ENCODE measurements around the gene P2RX2.
A peak's percentile ranks its signal among the peaks of the same experiment; 100 is the strongest.

The P2RX2 gene

DNA sequence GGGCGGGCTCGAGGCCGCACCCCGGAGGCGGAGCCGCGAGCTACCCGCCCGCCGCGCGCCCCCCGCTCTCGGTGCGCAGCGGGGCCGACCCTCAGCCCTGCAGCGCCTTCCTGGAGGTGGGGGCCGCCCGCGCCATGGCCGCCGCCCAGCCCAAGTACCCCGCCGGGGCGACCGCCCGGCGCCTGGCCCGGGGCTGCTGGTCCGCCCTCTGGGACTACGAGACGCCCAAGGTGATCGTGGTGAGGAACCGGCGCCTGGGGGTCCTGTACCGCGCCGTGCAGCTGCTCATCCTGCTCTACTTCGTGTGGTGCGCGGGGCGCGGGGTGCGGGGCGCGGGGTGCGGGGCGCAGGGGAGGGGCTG is at the start of gene P2RX2:
Gene P2RX2 (plus strand): TSS at position 94 of the 361 bp plus-strand sequence. CDS start 41 bp downstream, at position 135.
- H3K9me3 Mint-ChIP-seq = peaks cover 8 to 9% of the 10 kb centered on the region in 2 donors
- DNase-seq (no peak), ATAC-seq (no peak)
- peaks cover 54% of the 10 kb centered on the region for H3K27me3 Mint-ChIP-seq
- peak within 1 kb of the TSS in 1 of 2 donors; percentile 95 for H3K27ac Mint-ChIP-seq
- H3K4me1 Mint-ChIP-seq = peaks cover 28% of the 10 kb centered on the region
- H3K4me3 Mint-ChIP-seq = peak within 1 kb of the TSS; percentile 33 to 62

DNA sequence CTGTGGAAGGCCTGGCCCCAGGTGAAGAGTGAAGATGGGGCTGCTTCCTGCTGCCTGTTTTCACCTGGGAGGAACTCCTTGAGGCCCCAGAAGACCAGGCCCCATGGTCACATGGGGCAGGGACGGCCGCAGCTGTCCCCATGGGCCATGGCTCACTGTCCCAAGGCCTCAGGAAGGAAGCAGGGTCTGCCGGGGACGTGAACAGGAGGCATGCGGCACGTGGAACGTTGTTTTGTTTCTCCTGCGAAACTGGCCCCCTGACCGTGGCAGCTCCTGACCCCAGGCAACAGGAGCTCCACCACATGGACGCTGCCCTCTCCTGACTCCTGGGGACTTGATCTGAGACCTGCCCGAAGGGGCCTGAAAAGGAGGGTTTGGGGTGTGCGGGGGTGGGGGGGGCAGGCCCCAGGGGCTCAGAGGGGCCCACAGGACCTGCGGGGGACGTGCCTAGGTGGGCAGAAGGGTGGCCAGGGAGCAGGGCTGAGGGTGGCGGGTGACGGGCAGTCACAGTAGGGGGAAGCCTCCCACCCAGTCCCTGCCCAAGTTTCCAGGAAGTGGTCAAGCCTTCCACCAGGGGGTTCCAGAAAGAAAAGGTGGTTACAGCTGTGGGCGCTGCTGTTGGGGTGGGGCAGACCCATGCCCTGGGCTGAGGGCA is 49.6 kb upstream of the P2RX2 start:
- Mint-ChIP-seq H3K4me1 (peaks cover 7% of the 10 kb centered on the region), H3K27me3 (no peaks in the 10 kb centered on the region), H3K9me3 (no peaks in the 10 kb centered on the region), H3K4me3 (no peak overlapping the region), H3K27ac (peak overlapping the region; percentile 54 to 65)
- DNase-seq = no peak
- ATAC-seq = no peak

DNA sequence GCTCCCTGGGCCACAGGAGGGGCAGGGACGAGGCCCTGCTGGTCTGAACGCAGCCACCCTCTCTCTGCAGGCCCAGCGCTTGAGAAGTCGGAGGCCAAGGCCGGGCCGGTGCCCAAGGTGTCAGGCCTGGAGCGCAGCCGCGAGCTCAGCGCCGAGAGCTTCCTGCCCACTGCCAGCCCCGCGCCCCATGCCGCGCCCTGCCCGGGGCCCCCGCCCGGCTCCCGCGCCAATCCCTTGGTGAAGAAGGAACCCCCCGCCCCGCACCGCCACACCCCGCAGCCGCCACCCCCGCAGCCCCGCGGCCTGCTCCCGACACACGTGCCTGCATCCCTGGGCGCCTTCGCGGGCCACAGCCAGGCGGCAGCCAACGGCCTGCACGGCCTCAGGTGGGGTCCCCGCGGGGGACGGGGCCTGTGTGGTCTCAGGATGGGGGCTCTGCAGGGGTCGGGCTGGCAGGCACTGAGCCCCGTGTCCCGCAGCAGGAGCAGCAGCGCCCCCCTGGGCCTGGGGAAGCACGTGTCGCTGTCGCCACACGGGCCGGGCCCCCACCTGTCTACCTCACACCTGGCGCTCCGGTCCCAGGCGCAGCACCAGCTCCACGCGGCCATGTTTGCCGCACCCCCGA is 48.6 kb upstream of the P2RX2 start:
- no peak for DNase-seq
- H3K4me3 Mint-ChIP-seq = no peak overlapping the region
- no peaks in the 10 kb centered on the region for H3K27me3 Mint-ChIP-seq
- peak; percentile 19 for ATAC-seq
- H3K4me1 Mint-ChIP-seq = peaks cover 7% of the 10 kb centered on the region
- H3K9me3 Mint-ChIP-seq = no peaks in the 10 kb centered on the region
- H3K27ac Mint-ChIP-seq = no peak overlapping the region

DNA sequence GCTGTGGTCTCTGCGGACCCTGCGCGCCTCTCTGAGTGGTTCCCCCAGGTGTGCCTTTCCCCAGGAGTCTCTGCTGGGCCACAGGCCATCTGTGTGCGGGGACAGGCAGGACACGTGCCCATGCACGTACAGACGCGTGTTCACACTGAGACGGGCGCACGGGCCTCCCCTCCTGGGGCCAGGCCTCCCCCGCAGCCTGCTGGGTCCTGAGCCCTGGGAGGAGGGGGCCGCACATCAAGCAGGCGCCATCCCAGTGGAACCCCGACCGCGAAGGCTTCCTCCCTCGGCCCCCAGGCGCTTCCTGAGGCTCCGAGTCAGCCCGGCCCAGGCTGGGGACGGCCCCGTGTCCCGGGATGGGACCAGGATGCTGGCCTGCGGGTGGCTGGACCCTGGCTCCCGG is 47.9 kb upstream of the P2RX2 start:
- Mint-ChIP-seq H3K9me3 (no peaks in the 10 kb centered on the region), H3K27ac (no peak overlapping the region), H3K4me1 (peaks cover 7% of the 10 kb centered on the region), H3K27me3 (no peaks in the 10 kb centered on the region), H3K4me3 (no peak overlapping the region)
- DNase-seq (no peak), ATAC-seq (peak; percentile 14)

- no peaks in the 10 kb centered on the region for H3K9me3 Mint-ChIP-seq
- H3K27ac Mint-ChIP-seq = no peak overlapping the region
- no peak for DNase-seq
- ATAC-seq = no peak
- H3K4me1 Mint-ChIP-seq = peaks cover 7% of the 10 kb centered on the region
- H3K27me3 Mint-ChIP-seq = no peaks in the 10 kb centered on the region
- no peak overlapping the region for H3K4me3 Mint-ChIP-seq
Observed at GRCh38 chr12:132571051-132571450, 47.5 kb upstream of the P2RX2 start.

DNA sequence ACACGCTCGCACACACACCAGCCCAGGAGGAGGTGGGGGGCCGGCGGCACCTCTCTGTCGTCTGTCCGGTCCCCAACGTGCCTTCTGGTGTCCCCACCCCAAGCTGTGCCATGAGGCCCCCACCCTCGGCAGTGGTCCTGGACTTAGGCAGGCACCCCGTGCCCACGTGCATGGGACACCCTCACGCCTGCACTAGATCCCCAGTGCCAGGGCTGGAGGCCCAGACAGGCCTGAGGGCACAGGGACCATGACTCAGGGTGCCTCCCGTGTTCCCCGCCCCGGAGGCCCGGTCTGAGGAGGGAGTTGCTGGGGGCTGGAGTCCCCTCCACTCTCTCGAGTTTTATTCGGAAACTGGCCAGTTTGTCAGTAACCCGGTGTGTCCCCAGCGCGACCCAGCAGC is 47.0 kb upstream of the P2RX2 start:
- DNase-seq (no peak), ATAC-seq (peak; percentile 27)
- H3K27ac Mint-ChIP-seq = no peak overlapping the region
- H3K4me3 Mint-ChIP-seq = no peak overlapping the region
- H3K4me1 Mint-ChIP-seq = peaks cover 7% of the 10 kb centered on the region
- no peaks in the 10 kb centered on the region for H3K27me3 Mint-ChIP-seq
- H3K9me3 Mint-ChIP-seq = no peaks in the 10 kb centered on the region

DNA sequence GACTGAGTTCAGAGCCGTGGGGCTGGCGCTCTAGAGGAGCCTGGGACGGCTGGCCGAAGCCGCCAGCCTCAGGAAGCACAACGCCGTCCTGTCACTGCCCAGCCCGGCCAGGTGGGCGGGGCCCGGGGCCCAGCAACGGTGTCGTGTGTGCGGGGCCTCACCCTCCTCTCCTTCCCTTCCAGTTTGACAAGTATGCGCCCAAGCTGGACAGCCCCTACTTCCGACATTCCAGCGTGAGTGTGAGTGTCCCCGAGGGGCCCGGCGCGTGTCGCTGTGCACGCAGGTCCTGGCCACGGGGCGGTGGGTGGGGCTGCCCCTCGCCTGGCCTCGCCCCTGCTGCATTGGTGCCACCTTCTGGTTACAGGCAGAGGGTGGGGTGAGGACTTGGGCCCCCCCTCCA is 46.5 kb upstream of the P2RX2 start:
- Mint-ChIP-seq H3K4me3 (no peak overlapping the region), H3K9me3 (no peaks in the 10 kb centered on the region), H3K27ac (no peak overlapping the region), H3K4me1 (peaks cover 7% of the 10 kb centered on the region), H3K27me3 (no peaks in the 10 kb centered on the region)
- no peak for ATAC-seq
- no peak for DNase-seq

DNA sequence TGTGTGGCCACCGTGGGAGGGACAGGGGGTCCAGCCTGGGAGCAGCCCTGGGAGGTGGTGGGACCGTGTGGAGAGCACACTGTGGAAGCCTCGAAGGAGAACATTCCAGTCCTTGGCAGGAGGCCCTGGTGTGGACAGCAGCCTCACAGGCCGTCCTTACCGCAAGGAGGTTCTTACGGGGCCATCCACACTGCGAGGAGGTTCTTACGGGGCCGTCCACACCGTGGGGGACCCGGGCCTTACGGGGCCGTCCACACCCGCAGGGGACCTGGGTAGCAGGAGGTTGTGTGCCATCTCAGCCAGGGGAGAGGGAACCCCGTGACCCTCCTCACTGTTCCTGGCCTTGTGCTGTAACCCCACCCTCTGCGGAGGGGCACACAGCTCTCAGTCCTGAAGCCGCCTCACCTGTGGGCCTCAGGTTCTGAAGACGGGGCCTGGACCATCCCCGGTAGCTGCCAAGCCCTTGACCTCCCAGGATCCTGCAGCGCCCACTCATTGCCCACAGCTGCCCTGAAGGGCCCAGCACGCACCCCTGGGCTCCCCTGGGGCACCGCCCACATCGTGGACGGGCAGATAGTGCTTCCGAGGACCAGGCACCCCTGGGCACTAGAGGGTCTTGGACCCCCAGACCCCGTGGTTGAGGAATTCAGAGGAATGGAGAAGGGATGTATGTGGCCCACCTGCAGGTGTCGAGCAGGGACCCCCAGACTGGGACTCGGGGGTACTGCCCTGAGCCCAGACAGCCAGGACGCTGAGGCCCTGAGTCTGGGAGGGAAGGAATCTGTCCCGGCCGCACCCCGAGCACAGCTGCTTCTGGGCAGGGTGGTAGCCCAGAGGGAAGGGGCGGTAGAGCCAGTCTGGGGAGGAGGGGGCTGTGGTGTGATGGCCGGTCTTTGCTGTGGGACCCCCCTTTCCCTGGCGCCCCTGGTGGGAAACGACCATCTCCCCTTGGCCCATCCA is 45.5 kb upstream of the P2RX2 start:
- H3K4me1 Mint-ChIP-seq = peaks cover 7% of the 10 kb centered on the region
- H3K27ac Mint-ChIP-seq = no peak overlapping the region
- H3K4me3 Mint-ChIP-seq = no peak overlapping the region
- H3K27me3 Mint-ChIP-seq = no peaks in the 10 kb centered on the region
- ATAC-seq (no peak), DNase-seq (no peak)
- H3K9me3 Mint-ChIP-seq = no peaks in the 10 kb centered on the region

DNA sequence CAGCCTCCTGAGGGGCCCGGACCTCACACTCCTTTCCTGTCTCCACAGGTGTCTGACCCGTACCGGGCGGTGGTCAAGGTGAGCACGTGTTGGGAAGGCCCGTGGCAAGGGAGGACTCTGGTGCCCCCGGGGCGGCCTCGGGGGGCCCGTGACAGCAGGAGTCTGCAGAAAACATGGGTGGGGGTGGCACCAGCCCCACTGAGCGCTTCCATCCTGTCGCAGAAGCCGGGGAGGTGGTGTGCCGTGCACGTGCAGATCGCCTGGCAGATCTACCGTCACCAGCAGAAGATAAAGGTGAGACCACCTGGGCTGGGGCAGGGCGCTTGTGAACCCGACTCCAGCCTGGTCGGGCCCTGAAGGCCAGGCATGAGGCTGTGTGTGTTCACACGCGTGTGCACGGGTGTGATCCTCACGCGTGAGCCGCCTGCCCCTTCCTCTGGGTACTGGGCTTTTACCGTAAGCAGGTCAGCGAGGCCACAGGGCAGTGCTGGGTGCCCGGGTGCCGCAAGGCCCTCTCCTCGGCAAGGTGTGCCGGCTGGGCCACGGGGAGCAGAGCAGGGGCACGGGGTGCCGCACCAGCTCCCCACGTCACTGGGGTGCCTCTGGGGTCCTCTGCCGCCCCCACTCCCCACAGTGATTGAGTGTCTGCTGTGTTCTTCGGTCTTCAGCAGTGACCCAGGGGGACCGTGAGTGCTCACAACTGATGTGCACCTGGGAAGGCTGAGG is 44.1 kb upstream of the P2RX2 start:
- DNase-seq (no peak), ATAC-seq (peak; percentile 21)
- Mint-ChIP-seq H3K4me3 (no peak overlapping the region), H3K27me3 (no peaks in the 10 kb centered on the region), H3K9me3 (no peaks in the 10 kb centered on the region), H3K4me1 (no peaks in the 10 kb centered on the region), H3K27ac (no peak overlapping the region)

DNA sequence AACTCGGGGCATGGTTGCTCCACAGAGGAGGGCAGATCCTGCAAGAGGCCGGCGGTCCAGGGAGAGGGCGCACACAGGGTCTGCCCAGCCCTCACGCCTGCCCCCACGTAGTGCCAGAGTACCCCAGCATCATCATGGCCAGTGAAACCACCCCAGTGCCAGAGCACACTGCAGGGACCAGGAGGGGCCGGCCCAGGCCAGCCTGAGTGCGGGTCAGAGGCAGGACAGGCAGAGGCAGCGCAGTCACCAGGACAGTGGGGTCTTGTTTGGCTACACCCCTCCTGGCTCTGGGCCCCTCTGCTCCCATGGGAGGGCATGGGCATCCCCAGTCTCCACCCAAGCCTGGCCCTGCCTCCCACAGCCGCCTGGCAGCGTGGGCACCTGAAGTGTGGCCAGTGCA is 42.9 kb upstream of the P2RX2 start:
- ATAC-seq = no peak
- Mint-ChIP-seq H3K27me3 (no peaks in the 10 kb centered on the region), H3K4me3 (no peak overlapping the region), H3K4me1 (no peaks in the 10 kb centered on the region), H3K9me3 (no peaks in the 10 kb centered on the region), H3K27ac (no peak overlapping the region)
- DNase-seq = no peak

DNA sequence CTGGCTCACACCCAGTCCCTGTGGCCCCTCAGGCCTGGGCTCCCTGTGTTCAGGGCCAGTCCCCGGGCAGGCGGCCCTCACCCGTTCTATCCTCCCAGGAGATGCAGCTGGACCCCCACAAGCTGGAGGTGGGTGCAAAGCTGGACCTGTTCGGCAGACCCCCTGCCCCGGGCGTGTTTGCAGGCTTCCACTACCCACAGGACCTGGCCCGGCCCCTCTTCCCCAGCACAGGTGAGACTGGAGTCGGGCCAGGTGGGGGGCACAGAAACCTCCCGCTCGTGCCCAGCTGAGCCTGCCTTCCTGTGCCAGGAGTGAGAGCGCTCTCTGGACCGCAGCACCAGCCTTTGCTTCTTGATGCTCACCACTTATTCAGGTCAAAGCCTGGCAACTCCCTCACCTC is 41.9 kb upstream of the P2RX2 start:
- no peaks in the 10 kb centered on the region for H3K4me1 Mint-ChIP-seq
- no peak overlapping the region for H3K4me3 Mint-ChIP-seq
- DNase-seq (no peak), ATAC-seq (no peak)
- no peaks in the 10 kb centered on the region for H3K27me3 Mint-ChIP-seq
- peak overlapping the region in 1 of 2 donors; percentile 91 for H3K27ac Mint-ChIP-seq
- H3K9me3 Mint-ChIP-seq = no peaks in the 10 kb centered on the region

- no peaks in the 10 kb centered on the region for H3K27me3 Mint-ChIP-seq
- no peak for ATAC-seq
- no peak overlapping the region for H3K27ac Mint-ChIP-seq
- H3K4me1 Mint-ChIP-seq = no peaks in the 10 kb centered on the region
- no peak for DNase-seq
- H3K9me3 Mint-ChIP-seq = no peaks in the 10 kb centered on the region
- no peak overlapping the region for H3K4me3 Mint-ChIP-seq
Observed at GRCh38 chr12:132577191-132577920, 41.2 kb upstream of the P2RX2 start.

DNA sequence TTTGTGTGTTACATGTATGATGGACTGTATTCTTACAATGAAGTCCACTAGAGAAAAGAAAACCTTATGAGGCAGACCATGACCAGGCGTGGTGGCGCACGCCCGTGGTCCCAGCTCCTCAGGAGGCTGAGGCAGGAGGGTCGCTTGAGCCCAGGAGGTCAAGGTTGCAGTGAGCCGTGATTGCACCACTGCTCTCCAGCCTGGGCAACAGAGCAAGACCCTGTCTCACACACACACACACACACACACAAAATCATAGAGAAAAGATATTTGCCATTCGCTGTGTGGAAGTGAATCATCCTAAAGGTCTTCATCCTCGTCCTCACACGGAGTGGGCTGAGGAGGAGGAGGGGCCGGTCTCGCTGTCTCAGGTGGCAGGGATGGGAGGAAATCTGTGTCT is 40.5 kb upstream of the P2RX2 start:
- Mint-ChIP-seq H3K4me1 (no peaks in the 10 kb centered on the region), H3K27ac (no peak overlapping the region), H3K9me3 (no peaks in the 10 kb centered on the region), H3K4me3 (no peak overlapping the region), H3K27me3 (no peaks in the 10 kb centered on the region)
- DNase-seq (no peak), ATAC-seq (no peak)

DNA sequence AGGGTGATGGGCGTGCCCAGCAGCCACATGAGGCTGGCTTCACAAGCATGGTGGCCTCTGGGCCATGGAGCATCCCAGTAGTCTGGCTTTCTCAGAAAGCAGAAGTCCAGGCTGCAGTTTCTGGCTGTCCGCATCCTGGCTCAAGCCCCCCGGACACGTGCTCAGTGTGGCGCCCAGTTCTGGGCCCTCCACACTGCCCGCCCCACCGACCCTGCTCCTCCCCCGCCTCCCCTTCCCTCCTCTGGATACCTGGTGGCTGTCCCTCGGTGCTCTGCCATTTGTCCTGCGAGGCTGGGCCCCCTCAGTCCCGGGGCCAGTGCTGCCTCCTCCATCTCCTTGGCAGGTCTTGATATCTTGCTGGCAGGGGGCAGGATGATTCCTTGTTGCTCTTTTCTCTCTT is 39.8 kb upstream of the P2RX2 start:
- ATAC-seq (no peak), DNase-seq (no peak)
- Mint-ChIP-seq H3K27me3 (no peaks in the 10 kb centered on the region), H3K27ac (no peak overlapping the region), H3K4me3 (no peak overlapping the region), H3K9me3 (no peaks in the 10 kb centered on the region), H3K4me1 (no peaks in the 10 kb centered on the region)

- no peaks in the 10 kb centered on the region for H3K27me3 Mint-ChIP-seq
- no peak overlapping the region for H3K27ac Mint-ChIP-seq
- no peaks in the 10 kb centered on the region for H3K4me1 Mint-ChIP-seq
- no peaks in the 10 kb centered on the region for H3K9me3 Mint-ChIP-seq
- ATAC-seq = no peak
- no peak for DNase-seq
- H3K4me3 Mint-ChIP-seq = no peak overlapping the region
Observed at GRCh38 chr12:132579744-132580143, 38.8 kb upstream of the P2RX2 start.
